ENCODE results near the gene NUP88. TPM values are rescaled to one million over a fixed set of nuclear protein-coding genes. Genes with fewer than 3 reads are reported as not detected.

The NUP88 gene
- polyA plus RNA-seq, 1 donor (not counting 4 experiments of a cell fraction or from before 2014, with no cell fraction given), result 81.5 TPM

DNA sequence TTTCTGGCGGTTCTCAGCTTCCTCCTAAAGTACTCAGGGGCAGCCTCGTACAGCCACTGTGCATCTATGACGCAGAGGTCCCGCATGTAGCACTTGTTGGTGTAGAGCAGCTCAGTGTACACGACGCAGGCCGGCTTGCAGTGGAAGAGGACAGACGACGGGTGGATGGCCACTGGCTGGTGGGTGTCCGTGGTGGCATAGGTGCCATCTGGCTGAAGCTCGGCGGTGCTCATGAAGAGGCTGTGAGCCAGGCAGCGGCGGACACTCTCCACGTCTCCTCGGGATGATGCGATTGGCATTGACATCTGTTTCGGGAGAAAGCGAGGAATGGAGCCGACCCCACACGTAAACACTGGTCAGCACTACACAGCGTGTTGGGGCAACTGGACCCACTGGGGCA, 24.7 kb upstream of the NUP88 start:
- DNase-seq (ENCODE audit: low read depth, low spot score) (no peak), FAIRE-seq (no peak)
- dilution Hi-C loops (cut with MboI; ENCODE audit: extremely low pct_ligation_motif_present, low sequenced_read_pairs), result no loop called here
- no peaks in the 10 kb centered on the region for H3K27me3 ChIP-seq (ENCODE audit: control insufficient read depth, extremely low read depth, insufficient read depth, low read length)
- no peak overlapping the region for H2AFZ ChIP-seq (ENCODE audit: control insufficient read depth, low read length)
- no peak overlapping the region for H3K9ac ChIP-seq (ENCODE audit: control insufficient read depth, extremely low read depth, insufficient read depth, low read length)
- TF ChIP-seq EZH2 (IDR thresholded peaks at IDR 0.05; ENCODE audit: low read length) (no peak), CTCF (optimal IDR thresholded peaks at IDR 0.05 in 1 of 3, IDR thresholded peaks at IDR 0.05 in 1 of 3, conservative IDR thresholded peaks at IDR 0.05 in 1 of 3; ENCODE audit: extremely low read depth in 1 of 3, insufficient read depth in 2 of 3, low read length in 3 of 3) (no peak)
- peaks cover 23 to 43% of the 10 kb centered on the region in 2 experiments for H3K36me3 ChIP-seq (ENCODE audit: control insufficient read depth in 2 of 2, extremely low read depth in 1 of 2, insufficient read depth in 2 of 2, low read length in 2 of 2)
- H3K79me2 ChIP-seq (ENCODE audit: control insufficient read depth, insufficient read depth, low read length), result peaks cover 4% of the 10 kb centered on the region
- H3K27ac ChIP-seq (ENCODE audit: control insufficient read depth, insufficient read depth, low read length), result no peak overlapping the region
- no peaks in the 10 kb centered on the region for H4K20me1 ChIP-seq (ENCODE audit: control insufficient read depth, extremely low read depth, insufficient read depth, low read length)
- no peak overlapping the region for H3K4me3 ChIP-seq (ENCODE audit: control insufficient read depth in 2 of 3, extremely low read depth in 1 of 3, insufficient read depth in 2 of 3, low read depth in 1 of 3, low read length in 3 of 3)
- peaks cover 4% of the 10 kb centered on the region for H3K4me1 ChIP-seq (ENCODE audit: control insufficient read depth, extremely low read depth, insufficient read depth, low read length)
- H3K4me2 ChIP-seq (ENCODE audit: control insufficient read depth, extremely low read depth, insufficient read depth, low read depth, low read length), result no peak overlapping the region
- H3K9me3 ChIP-seq (ENCODE audit: control insufficient read depth, low read depth, low read length), result no peaks in the 10 kb centered on the region
- H3K9me1 ChIP-seq (ENCODE audit: control insufficient read depth, extremely low read depth, insufficient read depth, low read length), result no peaks in the 10 kb centered on the region

- Histone ChIP-seq H3K9me1 (ENCODE audit: control insufficient read depth, extremely low read depth, insufficient read depth, low read length) (no peaks in the 10 kb centered on the region), H3K79me2 (ENCODE audit: control insufficient read depth, insufficient read depth, low read length) (peaks cover 6% of the 10 kb centered on the region), H3K27me3 (ENCODE audit: control insufficient read depth, extremely low read depth, insufficient read depth, low read length) (no peaks in the 10 kb centered on the region), H3K4me2 (ENCODE audit: control insufficient read depth, extremely low read depth, insufficient read depth, low read depth, low read length) (no peak overlapping the region), H3K27ac (ENCODE audit: control insufficient read depth, insufficient read depth, low read length) (no peak overlapping the region), H3K9ac (ENCODE audit: control insufficient read depth, extremely low read depth, insufficient read depth, low read length) (no peak overlapping the region), H3K4me1 (ENCODE audit: control insufficient read depth, extremely low read depth, insufficient read depth, low read length) (peaks cover 4% of the 10 kb centered on the region), H3K4me3 (ENCODE audit: control insufficient read depth in 2 of 3, extremely low read depth in 1 of 3, insufficient read depth in 2 of 3, low read depth in 1 of 3, low read length in 3 of 3) (no peak overlapping the region), H2AFZ (ENCODE audit: control insufficient read depth, low read length) (no peak overlapping the region), H4K20me1 (ENCODE audit: control insufficient read depth, extremely low read depth, insufficient read depth, low read length) (no peaks in the 10 kb centered on the region), H3K36me3 (ENCODE audit: control insufficient read depth in 2 of 2, extremely low read depth in 1 of 2, insufficient read depth in 2 of 2, low read length in 2 of 2) (peaks cover 21 to 42% of the 10 kb centered on the region in 2 experiments), H3K9me3 (ENCODE audit: control insufficient read depth, low read depth, low read length) (no peaks in the 10 kb centered on the region)
- dilution Hi-C loops (cut with MboI; ENCODE audit: extremely low pct_ligation_motif_present, low sequenced_read_pairs), result no loop called here
- FAIRE-seq (no peak), DNase-seq (ENCODE audit: low read depth, low spot score) (no peak)
- TF ChIP-seq CTCF (optimal IDR thresholded peaks at IDR 0.05 in 1 of 3, IDR thresholded peaks at IDR 0.05 in 1 of 3, conservative IDR thresholded peaks at IDR 0.05 in 1 of 3; ENCODE audit: extremely low read depth in 1 of 3, insufficient read depth in 2 of 3, low read length in 3 of 3), result no peak
- no peak for TF ChIP-seq EZH2 (IDR thresholded peaks at IDR 0.05; ENCODE audit: low read length)
Observed at GRCh38 chr17:5443728-5444127, 24.3 kb upstream of the NUP88 start.
